ENCODE measurements around the gene ZNF710.
"Not testable (repeated sequence)": the region's sequence is repeated elsewhere in the genome, so short reads cannot be mapped to it uniquely, and the experiment has no call there.

ZNF710 gene

GRCh38 chr15:90001062-90001682 is at the start of gene ZNF710:
ZNF710 (plus strand) TSS chr15:90001324; CDS start chr15:90067138, 65,814 bp downstream.
- DNase-seq (ENCODE audit: low spot score), result peak; percentile 21

GRCh38 chr15:89954541-89954940 is 46.6 kb upstream of the ZNF710 start:
- DNase-seq (ENCODE audit: low spot score) (no peak), FAIRE-seq (no peak)

More at GRCh38 chr15:90001062-90001682, at the start of gene ZNF710:
- FAIRE-seq, result no peak

- DNase-seq (ENCODE audit: low spot score); FAIRE-seq: not testable (repeated sequence)
Observed at GRCh38 chr15:89955449-89955998, 45.6 kb upstream of the ZNF710 start.

GRCh38 chr15:89958107-89958805 is 42.9 kb upstream of the ZNF710 start:
- no peak for DNase-seq (ENCODE audit: low spot score)
- no peak for FAIRE-seq

- FAIRE-seq (no peak), DNase-seq (ENCODE audit: low spot score) (no peak)
Observed at GRCh38 chr15:89963301-89964231, 37.6 kb upstream of the ZNF710 start.

GRCh38 chr15:89964232-89964954 is 36.7 kb upstream of the ZNF710 start:
- DNase-seq (ENCODE audit: low spot score), result no peak
- no peak for FAIRE-seq

- DNase-seq (ENCODE audit: low spot score), result no peak
- FAIRE-seq, result no peak
Observed at GRCh38 chr15:89967881-89968280, 33.2 kb upstream of the ZNF710 start.

- peak; percentile 18 for DNase-seq (ENCODE audit: low spot score)
- FAIRE-seq, result no peak
Observed at GRCh38 chr15:89971592-89971997, 29.5 kb upstream of the ZNF710 start.

- no peak for DNase-seq (ENCODE audit: low spot score)
- no peak for FAIRE-seq
Observed at GRCh38 chr15:89972085-89972484, 29.0 kb upstream of the ZNF710 start.

- FAIRE-seq, result no peak
- DNase-seq (ENCODE audit: low spot score), result no peak
Observed at GRCh38 chr15:89975482-89976245, 25.5 kb upstream of the ZNF710 start.

GRCh38 chr15:89976246-89976600 is 24.9 kb upstream of the ZNF710 start:
- FAIRE-seq (no peak), DNase-seq (ENCODE audit: low spot score) (no peak)

GRCh38 chr15:89977836-89978235 is 23.3 kb upstream of the ZNF710 start:
- DNase-seq (ENCODE audit: low spot score); FAIRE-seq: not testable (repeated sequence)

GRCh38 chr15:89978914-89979313 is 22.2 kb upstream of the ZNF710 start:
- DNase-seq (ENCODE audit: low spot score) (no peak), FAIRE-seq (no peak)

- no peak for DNase-seq (ENCODE audit: low spot score)
- no peak for FAIRE-seq
Observed at GRCh38 chr15:89980896-89981295, 20.2 kb upstream of the ZNF710 start.

- DNase-seq (ENCODE audit: low spot score) (no peak), FAIRE-seq (no peak)
Observed at GRCh38 chr15:89982315-89983055, 18.6 kb upstream of the ZNF710 start.

- no peak for DNase-seq (ENCODE audit: low spot score)
- FAIRE-seq, result no peak
Observed at GRCh38 chr15:89984001-89984400, 17.1 kb upstream of the ZNF710 start.

- no peak for FAIRE-seq
- no peak for DNase-seq (ENCODE audit: low spot score)
Observed at GRCh38 chr15:89984421-89985010, 16.6 kb upstream of the ZNF710 start.

- DNase-seq (ENCODE audit: low spot score), result no peak
Observed at GRCh38 chr15:89985111-89985510, 16.0 kb upstream of the ZNF710 start.

GRCh38 chr15:89991312-89991711 is 9.8 kb upstream of the ZNF710 start:
- FAIRE-seq (no peak), DNase-seq (ENCODE audit: low spot score) (no peak)

More at GRCh38 chr15:89985111-89985510, 16.0 kb upstream of the ZNF710 start:
- no peak for FAIRE-seq
